GM18511 (cell line): ENCODE results near the gene FCGR2B.
"Not testable (repeated sequence)": the region's sequence is repeated elsewhere in the genome, so short reads cannot be mapped to it uniquely, and the experiment has no call there.

Source experiments
- ATAC-seq: cut with Tn5 transposase; IDR thresholded peaks from one replicate; pipeline ENCODE4 v1.9.1; 2021; ENCODE audit warnings: mild to moderate bottlenecking, moderate library complexity; ENCODE audit not compliant: unreplicated experiment

FCGR2B gene

GRCh38 chr1:161705537-161705936 is 42.6 kb downstream of the FCGR2B start:
- peak; percentile 51 for ATAC-seq

GRCh38 chr1:161706113-161706481 is 43.2 kb downstream of the FCGR2B start:
- no peak for ATAC-seq

- peak; percentile 66 for ATAC-seq
These were observed 43.8 kb downstream of the FCGR2B start, which contains the start of gene FCRLA for GRCh38 chr1:161706482-161707347. Gene FCRLA, plus strand, starts transcription at chr1:161707229. Its CDS starts 36 bp downstream, at chr1:161707265.

GRCh38 chr1:161707503-161707902 is 44.6 kb downstream of the FCGR2B start:
- ATAC-seq, result no peak

GRCh38 chr1:161709373-161709772 is 46.4 kb downstream of the FCGR2B start:
- ATAC-seq, result no peak

- ATAC-seq, result no peak
These were observed 47.6 kb downstream of the FCGR2B start for GRCh38 chr1:161710560-161710959.

GRCh38 chr1:161718559-161719324 is 55.8 kb downstream of the FCGR2B start:
- peak; percentile 56 for ATAC-seq

GRCh38 chr1:161719325-161719611 is 56.3 kb downstream of the FCGR2B start:
- peak; percentile 66 for ATAC-seq

GRCh38 chr1:161720422-161720821 is 57.5 kb downstream of the FCGR2B start:
- ATAC-seq, result no peak

- ATAC-seq, result no peak
These were observed 58.2 kb downstream of the FCGR2B start, which contains the start of gene FCRLB for GRCh38 chr1:161720956-161721737. Gene FCRLB, plus strand, starts transcription at chr1:161721544. Its CDS starts 1,129 bp downstream, at chr1:161722673.

- no peak for ATAC-seq
These were observed 58.9 kb downstream of the FCGR2B start for GRCh38 chr1:161721738-161722343.

GRCh38 chr1:161722406-161722805 is 59.5 kb downstream of the FCGR2B start:
- no peak for ATAC-seq

- ATAC-seq, result no peak
These were observed 60.7 kb downstream of the FCGR2B start for GRCh38 chr1:161723459-161724141.

- ATAC-seq, result not testable (repeated sequence)
These were observed 62.4 kb downstream of the FCGR2B start for GRCh38 chr1:161725258-161725907.

- peak; percentile 24 for ATAC-seq
These were observed 63.0 kb downstream of the FCGR2B start for GRCh38 chr1:161725908-161726472.

GRCh38 chr1:161726473-161727255 is 63.7 kb downstream of the FCGR2B start:
- peak; percentile 55 for ATAC-seq

- peak; percentile 8 for ATAC-seq
These were observed 64.4 kb downstream of the FCGR2B start for GRCh38 chr1:161727256-161727924.
